GM12892 (cell line): Measurements from ENCODE around the gene KRT6B.

ENCODE experiments used
- POLR2A ChIP-seq: IDR thresholded peaks from 2 replicates; pipeline ENCODE4 v1.6.1; 2011; ENCODE audit warnings: low read depth, low read length, control low read depth
- POLR2AphosphoS5 ChIP-seq: IDR thresholded peaks from 2 replicates; pipeline ENCODE4 v1.6.1; 2011; ENCODE audit warnings: low read depth, low read length, control low read depth

DNA sequence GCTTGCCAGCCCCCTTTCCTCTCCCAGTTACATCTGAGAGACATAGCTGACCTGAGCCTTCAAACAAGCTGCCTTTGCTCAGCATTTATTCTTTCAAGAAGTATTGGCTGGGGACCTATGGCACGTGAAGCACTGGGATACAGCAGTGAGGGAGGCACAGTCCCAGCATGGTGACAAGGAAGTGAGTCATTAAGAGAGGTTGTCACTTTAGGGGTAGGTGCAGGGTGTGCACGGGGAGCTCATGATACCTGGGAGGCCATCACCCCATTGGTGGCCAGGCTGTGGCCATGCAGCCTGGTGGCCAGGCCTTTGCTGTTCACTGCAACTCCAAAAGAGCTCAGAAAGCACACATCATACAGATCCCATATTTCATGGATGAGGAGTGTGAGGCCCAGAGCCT lies 12.1 kb downstream of the KRT6B start:
- TF ChIP-seq POLR2A (no peak), POLR2AphosphoS5 (no peak)
